ENCODE data around the gene CFAP53. TPM values are rescaled to one million over a fixed set of nuclear protein-coding genes. Genes with fewer than 3 reads are reported as not detected.
"Not testable (repeated sequence)": the region's sequence is repeated elsewhere in the genome, so short reads cannot be mapped to it uniquely, and the experiment has no call there.

The CFAP53 gene, protein sequence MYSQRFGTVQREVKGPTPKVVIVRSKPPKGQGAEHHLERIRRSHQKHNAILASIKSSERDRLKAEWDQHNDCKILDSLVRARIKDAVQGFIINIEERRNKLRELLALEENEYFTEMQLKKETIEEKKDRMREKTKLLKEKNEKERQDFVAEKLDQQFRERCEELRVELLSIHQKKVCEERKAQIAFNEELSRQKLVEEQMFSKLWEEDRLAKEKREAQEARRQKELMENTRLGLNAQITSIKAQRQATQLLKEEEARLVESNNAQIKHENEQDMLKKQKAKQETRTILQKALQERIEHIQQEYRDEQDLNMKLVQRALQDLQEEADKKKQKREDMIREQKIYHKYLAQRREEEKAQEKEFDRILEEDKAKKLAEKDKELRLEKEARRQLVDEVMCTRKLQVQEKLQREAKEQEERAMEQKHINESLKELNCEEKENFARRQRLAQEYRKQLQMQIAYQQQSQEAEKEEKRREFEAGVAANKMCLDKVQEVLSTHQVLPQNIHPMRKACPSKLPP
- total RNA-seq, result not detected

DNA sequence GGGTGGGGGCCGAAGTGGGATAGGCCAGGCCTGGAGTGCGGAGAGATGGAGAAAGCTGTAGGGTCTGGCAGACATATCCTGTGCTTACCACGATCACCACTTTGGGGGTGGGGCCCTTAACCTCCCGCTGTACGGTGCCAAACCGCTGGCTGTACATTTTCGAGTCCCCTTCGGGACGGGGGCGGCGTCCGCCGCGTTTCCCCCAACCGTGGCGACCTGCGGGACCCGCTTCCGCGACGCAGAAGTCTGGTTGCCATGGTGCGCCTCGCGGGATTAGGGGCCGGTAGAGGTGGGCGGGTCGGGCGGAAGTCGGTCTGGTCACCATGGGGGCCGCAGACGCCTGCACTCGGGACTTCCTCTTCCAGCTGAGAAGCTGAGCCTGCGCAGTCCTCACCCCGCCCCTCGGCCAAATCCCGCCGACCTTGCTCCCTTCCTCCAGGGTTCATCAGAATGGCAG lies at the start of gene CFAP53:
Gene CFAP53 (minus strand): TSS at position 248 of the 457 bp plus-strand sequence. CDS start 91 bp downstream, at position 157.
- H3K27me3 ChIP-seq (ENCODE audit: control insufficient read depth in 3 of 3, insufficient read depth in 3 of 3, low read length in 3 of 3), result no peaks in the 10 kb centered on the region
- peaks cover 8 to 17% (median 12%) of the 10 kb centered on the region in 3 donors for H3K4me1 ChIP-seq (ENCODE audit: control insufficient read depth in 3 of 3, insufficient read depth in 3 of 3, low read length in 3 of 3)
- H3K4me3 ChIP-seq (ENCODE audit: low read length in 3 of 3), result peak within 1 kb of the TSS; percentile 80 to 87 (median 84)
- peaks cover 13 to 18% (median 17%) of the 10 kb centered on the region in 3 donors for H3K36me3 ChIP-seq (ENCODE audit: control insufficient read depth in 3 of 3, insufficient read depth in 3 of 3, low read length in 3 of 3)
- H3K9me3 ChIP-seq (ENCODE audit: control insufficient read depth in 3 of 3, low read length in 3 of 3), result no peaks in the 10 kb centered on the region
- H3K27ac ChIP-seq (ENCODE audit: low read depth, low read length), result no peak within 1 kb of the TSS
- peak within 1 kb of the TSS in 2 of 3 donors; percentile 67 to 76 for H3K9ac ChIP-seq (ENCODE audit: low read depth in 1 of 3, low read length in 3 of 3)

DNA sequence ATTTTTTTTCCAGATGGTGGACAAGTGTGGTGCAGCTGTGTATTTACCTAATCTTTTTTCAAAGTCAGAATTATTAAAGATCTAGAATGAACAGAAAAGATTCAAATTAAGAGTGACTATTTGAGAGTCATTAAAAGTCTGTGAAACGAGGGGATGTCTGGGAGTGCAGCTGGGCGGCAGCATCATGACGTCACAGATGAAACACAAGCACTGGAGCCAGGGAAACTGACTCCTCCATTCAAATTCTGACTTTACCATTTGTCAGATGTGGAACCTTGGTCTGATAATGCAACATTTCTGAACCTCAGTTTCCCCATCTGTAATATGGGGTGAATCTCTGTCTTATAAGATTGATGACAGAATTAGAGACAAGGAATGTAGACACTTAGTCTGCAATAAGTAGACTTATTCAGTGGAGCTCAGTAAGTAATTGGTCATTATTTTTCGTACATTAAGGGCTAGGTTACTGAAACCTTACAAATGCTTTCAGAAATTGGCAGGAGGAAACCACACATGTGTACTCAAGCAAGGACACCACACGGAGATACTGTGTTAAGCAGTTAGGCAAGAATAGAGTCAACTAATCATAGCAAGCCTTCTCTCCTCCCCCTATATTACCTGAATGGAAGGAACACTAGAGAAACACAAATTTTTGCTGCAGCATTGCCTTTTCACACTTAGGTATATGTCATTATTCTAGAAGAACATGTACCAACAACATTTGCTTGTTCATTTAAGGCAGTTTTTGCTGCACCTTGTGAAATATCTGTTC lies 49.0 kb upstream of the CFAP53 start:
- peaks cover 0 to 2% (median 0%) of the 10 kb centered on the region in 3 donors for H3K27me3 ChIP-seq (ENCODE audit: control insufficient read depth in 3 of 3, insufficient read depth in 3 of 3, low read length in 3 of 3)
- no peak overlapping the region for H3K27ac ChIP-seq (ENCODE audit: low read depth, low read length)
- H3K9me3 ChIP-seq (ENCODE audit: control insufficient read depth in 3 of 3, low read length in 3 of 3), result no peaks in the 10 kb centered on the region
- no peak overlapping the region for H3K9ac ChIP-seq (ENCODE audit: low read depth in 1 of 3, low read length in 3 of 3)
- no peaks in the 10 kb centered on the region for H3K36me3 ChIP-seq (ENCODE audit: control insufficient read depth in 3 of 3, insufficient read depth in 3 of 3, low read length in 3 of 3)
- H3K4me3 ChIP-seq (ENCODE audit: low read length in 3 of 3), result no peak overlapping the region
- H3K4me1 ChIP-seq (ENCODE audit: control insufficient read depth in 3 of 3, insufficient read depth in 3 of 3, low read length in 3 of 3), result peaks cover 0 to 4% (median 0%) of the 10 kb centered on the region in 3 donors

DNA sequence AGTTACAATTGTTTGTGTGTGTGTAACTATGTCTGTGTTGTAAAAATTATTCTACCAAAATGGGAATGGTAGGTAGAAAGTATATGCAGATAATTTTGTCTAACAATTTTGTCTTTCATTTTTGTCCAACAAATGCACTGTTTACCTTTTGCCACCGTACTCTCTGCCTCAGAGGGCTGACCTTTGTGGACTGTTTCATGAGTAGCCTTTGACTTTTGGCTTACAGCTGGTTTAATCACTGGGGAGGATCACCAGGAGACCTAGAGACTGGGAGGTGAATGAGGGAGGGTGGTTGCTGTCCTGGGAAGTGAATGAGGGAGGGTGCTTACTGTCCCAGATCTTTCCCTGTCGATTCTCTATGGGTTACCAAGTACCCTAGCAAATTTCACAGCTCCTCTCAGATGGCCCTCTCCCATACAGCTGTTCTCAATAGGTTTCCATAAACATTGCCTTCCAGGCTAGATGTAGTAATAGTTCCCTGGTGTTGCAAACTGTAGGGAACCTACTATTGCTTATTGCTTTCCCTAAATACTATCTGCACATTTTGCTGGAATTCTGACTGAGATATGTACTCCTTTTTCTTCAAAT lies 47.7 kb upstream of the CFAP53 start:
- Histone ChIP-seq H3K36me3 (ENCODE audit: control insufficient read depth in 3 of 3, insufficient read depth in 3 of 3, low read length in 3 of 3) (no peaks in the 10 kb centered on the region), H3K9ac (ENCODE audit: low read depth in 1 of 3, low read length in 3 of 3) (no peak overlapping the region), H3K4me1 (ENCODE audit: control insufficient read depth in 3 of 3, insufficient read depth in 3 of 3, low read length in 3 of 3) (peaks cover 0 to 4% (median 0%) of the 10 kb centered on the region in 3 donors), H3K9me3 (ENCODE audit: control insufficient read depth in 3 of 3, low read length in 3 of 3) (no peaks in the 10 kb centered on the region), H3K27ac (ENCODE audit: low read depth, low read length) (no peak overlapping the region), H3K27me3 (ENCODE audit: control insufficient read depth in 3 of 3, insufficient read depth in 3 of 3, low read length in 3 of 3) (peaks cover 0 to 2% (median 0%) of the 10 kb centered on the region in 3 donors), H3K4me3 (ENCODE audit: low read length in 3 of 3) (no peak overlapping the region)

DNA sequence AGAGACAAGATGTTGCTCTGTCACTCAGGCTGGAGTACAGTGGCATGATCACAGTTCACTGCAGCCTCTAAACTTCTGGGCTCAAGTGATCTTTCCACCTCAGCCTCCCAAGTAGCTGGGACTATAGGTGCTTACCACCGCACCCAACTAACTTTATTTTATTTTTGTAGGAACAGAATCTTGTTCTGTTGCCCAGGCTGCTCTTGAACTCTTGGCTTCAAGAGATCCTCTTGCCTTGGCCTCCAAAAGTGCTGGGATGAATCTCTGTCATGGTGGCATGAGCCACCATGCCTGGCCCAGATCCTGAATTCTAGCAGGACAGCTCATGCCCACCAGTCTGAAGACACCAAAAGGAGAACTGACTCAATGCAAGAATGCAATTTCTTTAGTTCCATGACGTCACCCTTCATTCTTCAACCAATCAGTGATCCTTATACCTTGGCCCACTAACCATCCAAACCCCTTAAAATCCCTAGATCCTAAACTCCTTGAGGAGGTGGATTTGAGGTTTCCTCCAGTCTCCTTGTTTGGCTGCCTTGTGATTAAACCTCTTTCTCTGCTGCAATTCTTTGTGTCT lies 46.8 kb upstream of the CFAP53 start:
- H3K9me3 ChIP-seq (ENCODE audit: control insufficient read depth in 3 of 3, low read length in 3 of 3), result no peaks in the 10 kb centered on the region

DNA sequence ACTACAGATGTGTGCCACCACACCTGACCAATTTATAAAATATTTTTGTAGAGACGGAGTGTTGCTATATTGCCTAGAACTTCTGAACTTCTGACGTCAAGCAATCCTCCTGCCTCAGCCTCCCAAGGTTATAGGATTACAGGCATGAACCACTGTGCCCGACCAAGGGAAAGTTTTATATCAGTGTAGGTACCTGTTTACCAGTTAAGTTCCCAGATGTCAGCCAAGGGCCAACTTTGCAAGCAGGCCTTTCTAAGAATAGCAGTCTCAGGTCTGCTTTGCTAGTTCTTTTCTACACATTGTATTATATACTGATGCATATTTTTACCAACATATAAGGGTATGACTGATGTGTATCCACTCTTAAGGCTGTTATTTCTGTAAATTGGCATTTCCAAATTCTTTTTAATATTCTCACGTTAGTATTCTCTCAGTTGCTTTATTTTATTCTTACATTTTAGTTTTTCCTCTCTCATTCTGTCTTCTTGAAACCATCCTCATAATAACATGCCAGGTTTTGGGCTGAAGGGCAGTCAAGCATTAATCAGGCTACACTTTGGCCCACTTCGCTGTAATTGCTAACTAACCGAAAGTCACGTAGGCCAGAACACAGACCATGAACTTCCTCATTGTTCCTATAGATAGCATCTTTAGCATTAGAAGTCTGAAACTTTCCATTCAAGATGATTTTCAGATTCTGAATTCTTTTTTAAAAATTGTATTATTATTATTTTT lies 46.2 kb upstream of the CFAP53 start:
- no peak overlapping the region for H3K27ac ChIP-seq (ENCODE audit: low read depth, low read length)
- H3K9me3 ChIP-seq (ENCODE audit: control insufficient read depth in 3 of 3, low read length in 3 of 3), result no peaks in the 10 kb centered on the region
- H3K4me3 ChIP-seq (ENCODE audit: low read length in 3 of 3), result no peak overlapping the region
- H3K27me3 ChIP-seq (ENCODE audit: control insufficient read depth in 3 of 3, insufficient read depth in 3 of 3, low read length in 3 of 3), result peaks cover 0 to 2% (median 0%) of the 10 kb centered on the region in 3 donors
- peaks cover 0 to 13% (median 5%) of the 10 kb centered on the region in 3 donors for H3K4me1 ChIP-seq (ENCODE audit: control insufficient read depth in 3 of 3, insufficient read depth in 3 of 3, low read length in 3 of 3)
- H3K36me3 ChIP-seq (ENCODE audit: control insufficient read depth in 3 of 3, insufficient read depth in 3 of 3, low read length in 3 of 3), result no peaks in the 10 kb centered on the region
- no peak overlapping the region for H3K9ac ChIP-seq (ENCODE audit: low read depth in 1 of 3, low read length in 3 of 3)

More for the DNA sequence above, 46.8 kb upstream of the CFAP53 start:
- Histone ChIP-seq H3K36me3 (ENCODE audit: control insufficient read depth in 3 of 3, insufficient read depth in 3 of 3, low read length in 3 of 3) (no peaks in the 10 kb centered on the region), H3K27me3 (ENCODE audit: control insufficient read depth in 3 of 3, insufficient read depth in 3 of 3, low read length in 3 of 3) (peaks cover 0 to 2% (median 0%) of the 10 kb centered on the region in 3 donors), H3K27ac (ENCODE audit: low read depth, low read length) (no peak overlapping the region), H3K4me1 (ENCODE audit: control insufficient read depth in 3 of 3, insufficient read depth in 3 of 3, low read length in 3 of 3) (peaks cover 0 to 7% (median 0%) of the 10 kb centered on the region in 3 donors), H3K9ac (ENCODE audit: low read depth in 1 of 3, low read length in 3 of 3) (no peak overlapping the region), H3K4me3 (ENCODE audit: low read length in 3 of 3) (no peak overlapping the region)

DNA sequence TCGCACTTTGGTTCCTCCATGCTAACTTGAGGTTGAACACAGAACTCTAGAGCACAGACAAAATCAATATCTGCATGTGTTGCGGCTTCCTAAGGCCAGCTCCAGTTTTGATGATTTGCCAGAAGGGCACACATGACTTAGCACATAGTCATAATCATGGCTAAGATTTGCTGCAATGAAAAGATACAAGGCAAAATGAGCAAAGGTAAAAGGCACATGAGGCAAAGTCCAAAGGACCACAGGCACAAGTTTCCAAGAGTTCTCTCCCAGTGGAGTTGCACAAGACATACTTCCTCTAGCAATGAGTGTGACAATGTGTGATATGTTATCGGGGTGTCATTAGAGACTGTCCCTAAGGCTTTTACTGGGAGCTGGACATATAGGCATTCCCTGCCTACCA lies 45.4 kb upstream of the CFAP53 start:
- Histone ChIP-seq H3K27me3 (ENCODE audit: control insufficient read depth in 3 of 3, insufficient read depth in 3 of 3, low read length in 3 of 3) (peaks cover 0 to 3% (median 2%) of the 10 kb centered on the region in 3 donors), H3K36me3 (ENCODE audit: control insufficient read depth in 3 of 3, insufficient read depth in 3 of 3, low read length in 3 of 3) (no peaks in the 10 kb centered on the region), H3K4me3 (ENCODE audit: low read length in 3 of 3) (no peak overlapping the region), H3K4me1 (ENCODE audit: control insufficient read depth in 3 of 3, insufficient read depth in 3 of 3, low read length in 3 of 3) (peaks cover 4 to 20% (median 5%) of the 10 kb centered on the region in 3 donors), H3K9me3 (ENCODE audit: control insufficient read depth in 3 of 3, low read length in 3 of 3) (no peaks in the 10 kb centered on the region), H3K27ac (ENCODE audit: low read depth, low read length) (no peak overlapping the region), H3K9ac (ENCODE audit: low read depth in 1 of 3, low read length in 3 of 3) (no peak overlapping the region)

DNA sequence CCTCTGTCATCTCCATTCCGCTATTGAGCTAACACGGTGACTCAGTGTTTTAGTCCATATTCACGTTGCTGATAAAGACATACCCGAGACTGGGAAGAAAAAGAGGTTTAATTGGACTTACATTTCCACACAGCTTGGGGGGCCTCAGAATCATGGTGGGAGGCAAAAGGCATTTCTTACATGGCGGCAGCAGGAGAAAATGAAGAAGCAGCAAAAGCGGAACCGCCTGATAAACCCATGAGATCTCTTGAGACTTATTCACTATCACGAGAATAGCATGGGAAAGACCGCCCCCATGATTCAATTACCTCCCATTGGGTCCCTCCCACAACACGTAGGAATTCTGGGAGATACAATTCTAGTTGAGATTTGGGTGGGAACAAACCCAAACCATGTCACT lies 43.8 kb upstream of the CFAP53 start:
- Histone ChIP-seq H3K9me3 (ENCODE audit: control insufficient read depth in 3 of 3, low read length in 3 of 3) (no peaks in the 10 kb centered on the region), H3K4me1 (ENCODE audit: control insufficient read depth in 3 of 3, insufficient read depth in 3 of 3, low read length in 3 of 3) (peaks cover 4 to 20% (median 5%) of the 10 kb centered on the region in 3 donors), H3K9ac (ENCODE audit: low read depth in 1 of 3, low read length in 3 of 3) (no peak overlapping the region), H3K4me3 (ENCODE audit: low read length in 3 of 3) (no peak overlapping the region), H3K27me3 (ENCODE audit: control insufficient read depth in 3 of 3, insufficient read depth in 3 of 3, low read length in 3 of 3) (peaks cover 0 to 3% (median 2%) of the 10 kb centered on the region in 3 donors), H3K27ac (ENCODE audit: low read depth, low read length) (no peak overlapping the region), H3K36me3 (ENCODE audit: control insufficient read depth in 3 of 3, insufficient read depth in 3 of 3, low read length in 3 of 3) (no peaks in the 10 kb centered on the region)

DNA sequence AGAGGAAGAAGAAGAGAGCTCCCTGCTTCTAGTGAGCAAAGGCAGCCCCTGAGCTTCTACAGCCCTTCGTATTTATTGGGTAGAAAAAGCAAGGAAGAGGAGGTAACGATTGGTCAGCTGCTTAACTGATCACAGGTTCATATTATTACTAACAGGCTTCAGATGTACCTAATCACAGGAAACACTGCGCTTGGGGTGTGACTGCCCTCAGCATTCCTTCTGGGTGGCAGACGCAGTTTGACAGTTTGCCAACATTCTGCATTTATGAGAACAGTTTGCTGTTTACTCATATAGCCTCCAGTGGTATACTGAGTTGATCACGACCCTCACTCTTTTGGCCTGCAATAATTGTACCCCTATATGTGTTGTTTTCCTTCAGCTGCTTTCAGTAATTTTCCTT lies 42.6 kb upstream of the CFAP53 start:
- not testable (repeated sequence) for H3K9me3 ChIP-seq (ENCODE audit: control insufficient read depth in 3 of 3, low read length in 3 of 3); H3K9ac ChIP-seq (ENCODE audit: low read depth in 1 of 3, low read length in 3 of 3); H3K36me3 ChIP-seq (ENCODE audit: control insufficient read depth in 3 of 3, insufficient read depth in 3 of 3, low read length in 3 of 3); H3K27me3 ChIP-seq (ENCODE audit: control insufficient read depth in 3 of 3, insufficient read depth in 3 of 3, low read length in 3 of 3); H3K27ac ChIP-seq (ENCODE audit: low read depth, low read length); H3K4me3 ChIP-seq (ENCODE audit: low read length in 3 of 3)
- H3K4me1 ChIP-seq (ENCODE audit: control insufficient read depth in 3 of 3, insufficient read depth in 3 of 3, low read length in 3 of 3), result peaks cover 4 to 17% (median 5%) of the 10 kb centered on the region in 3 donors
